Keratinocyte (primary cell): ENCODE results near the gene SKAP1. TPM values are rescaled to one million over a fixed set of nuclear protein-coding genes. Genes with fewer than 3 reads are reported as not detected.

Experiments used
- DNase-seq: peaks from one replicate; pipeline ENCODE4 v3.0.0-alpha.2; 2011; ENCODE audit warnings: low read depth, missing footprints, low spot score
- FAIRE-seq: peaks from 2 replicates; lab custom pipeline; 2011; peaks lifted over from hg19 to GRCh38; lab: Jason Lieb, UNC
- H2AFZ ChIP-seq: 2 replicates; pipeline ENCODE4 v1.6.0; 2012; ENCODE audit warnings: low read length, control low read depth, inconsistent platforms; ENCODE audit not compliant: control insufficient read depth
- H3K27ac ChIP-seq: 2 replicates; pipeline ENCODE4 v1.5.1; 2011; ENCODE audit warnings: low read length; ENCODE audit not compliant: control insufficient read depth, insufficient read depth
- H3K27me3 ChIP-seq: 3 replicates; pipeline ENCODE4 v1.6.0; 2011; ENCODE audit warnings: low read length; ENCODE audit not compliant: control insufficient read depth, insufficient read depth; ENCODE audit errors: extremely low read depth
- H3K36me3 ChIP-seq, 2 experiments: 2 replicates in 1 of 2; 3 replicates in 1 of 2; pipeline ENCODE4 v1.5.1; 2011; ENCODE audit warnings: low read length in 2 of 2, mild to moderate bottlenecking in 1 of 2; ENCODE audit not compliant: control insufficient read depth in 2 of 2, insufficient read depth in 2 of 2; ENCODE audit errors: extremely low read depth in 1 of 2
- H3K4me1 ChIP-seq: 3 replicates; pipeline ENCODE4 v1.5.1; 2011; ENCODE audit warnings: low read length; ENCODE audit not compliant: control insufficient read depth, insufficient read depth; ENCODE audit errors: extremely low read depth
- H3K4me2 ChIP-seq: 3 replicates; pipeline ENCODE4 v1.6.0; 2011; ENCODE audit warnings: low read depth, low read length; ENCODE audit not compliant: control insufficient read depth, insufficient read depth; ENCODE audit errors: extremely low read depth
- H3K4me3 ChIP-seq, 3 experiments: fragments of 200-600 bp in 1 of 3; sonication (generic) in 1 of 3; 2 replicates in 2 of 3; 3 replicates in 1 of 3; pipeline ENCODE4 v1.5.1; 2011 to 2016; ENCODE audit warnings: low read length in 3 of 3, mild to moderate bottlenecking in 3 of 3, control low read depth in 2 of 3, inconsistent platforms in 1 of 3, low read depth in 1 of 3, mixed read lengths in 1 of 3, mixed run types in 1 of 3, moderate library complexity in 1 of 3; ENCODE audit not compliant: control insufficient read depth in 2 of 3, insufficient read depth in 2 of 3; ENCODE audit errors: extremely low read depth in 1 of 3
- H3K79me2 ChIP-seq: 2 replicates; pipeline ENCODE4 v1.6.0; 2012; ENCODE audit warnings: low read length; ENCODE audit not compliant: control insufficient read depth, insufficient read depth
- H3K9ac ChIP-seq: 3 replicates; pipeline ENCODE4 v1.6.0; 2011; ENCODE audit warnings: low read length; ENCODE audit not compliant: control insufficient read depth, insufficient read depth; ENCODE audit errors: extremely low read depth
- H3K9me1 ChIP-seq: 3 replicates; pipeline ENCODE4 v1.6.0; 2011; ENCODE audit warnings: low read length; ENCODE audit not compliant: control insufficient read depth, insufficient read depth; ENCODE audit errors: extremely low read depth
- H3K9me3 ChIP-seq: 2 replicates; pipeline ENCODE4 v1.5.1; 2012; ENCODE audit warnings: low read depth, low read length; ENCODE audit not compliant: control insufficient read depth
- H4K20me1 ChIP-seq: 3 replicates; pipeline ENCODE4 v1.6.0; 2011; ENCODE audit warnings: low read length; ENCODE audit not compliant: control insufficient read depth, insufficient read depth; ENCODE audit errors: extremely low read depth
- EZH2 ChIP-seq: IDR thresholded peaks from one replicate; pipeline ENCODE4 v1.6.1; 2012; ENCODE audit warnings: inconsistent platforms, mild to moderate bottlenecking, low read length, moderate library complexity
- dilution Hi-C: fragments of 300-500 bp; cut with MboI; formaldehyde crosslinking; loops from one replicate; pipeline ENCODE4 v1.7.0; 2020; ENCODE audit warnings: low sequenced_read_pairs; ENCODE audit not compliant: extremely low pct_ligation_motif_present
- polyA plus RNA-seq, 5 experiments: library from polyadenylated mRNA; depleted of rRNA in 3 of 5; stranded (reverse) in 3 of 5; stranded (forward) in 1 of 5; unstranded in 1 of 5; fragments of >200 nt; gene quantifications; 1 replicate in 1 of 5; 2 replicates in 3 of 5; 3 replicates in 1 of 5; pipeline versions ENCODE4 v1.2.1 to v1.2.3, GENCODE V29; 2011 to 2012; ENCODE audit warnings: missing spikeins in 2 of 5, low read depth in 1 of 5, low replicate concordance in 1 of 5
- TF ChIP-seq, protein P1 (sequence below), 3 experiments: IDR thresholded peaks in 1 of 3; conservative IDR thresholded peaks in 1 of 3; optimal IDR thresholded peaks in 1 of 3; 2 replicates in 2 of 3; 3 replicates in 1 of 3; pipeline versions ENCODE3 to v1.5.1; 2011; ENCODE audit warnings: low read length in 3 of 3, mild to moderate bottlenecking in 3 of 3, moderate library complexity in 2 of 3, control low read depth in 1 of 3, inconsistent platforms in 1 of 3; ENCODE audit not compliant: insufficient read depth in 2 of 3; ENCODE audit errors: extremely low read depth in 1 of 3

Gene SKAP1
- polyA plus RNA-seq, 1 donor (not counting 4 experiments of a cell fraction or from before 2014, with no cell fraction given): not detected

DNA sequence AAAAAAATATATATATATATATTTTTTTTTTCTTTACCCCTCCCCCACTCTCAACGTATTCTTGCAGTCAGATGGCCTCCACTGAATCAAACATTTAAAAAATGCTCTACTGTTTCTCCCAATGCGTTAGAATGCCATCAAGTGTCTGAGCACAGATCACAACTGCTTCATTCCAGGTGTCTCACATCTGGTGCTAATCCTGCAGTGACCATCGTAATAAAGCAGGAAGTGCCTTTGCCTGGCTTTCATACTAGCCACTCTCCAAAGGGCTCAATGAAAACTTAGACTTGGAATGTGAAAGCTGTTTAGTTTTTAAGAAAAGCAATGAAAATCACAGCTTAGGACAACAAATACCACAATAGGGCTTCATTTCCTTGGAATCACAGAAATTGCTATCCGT, 37.2 kb downstream of the SKAP1 start:
- dilution Hi-C loops: no loop called here
- H3K27ac ChIP-seq: no peak overlapping the region
- DNase-seq (no peak), FAIRE-seq (no peak)
- TF ChIP-seq EZH2: no peak
- TF ChIP-seq, protein P1, sequence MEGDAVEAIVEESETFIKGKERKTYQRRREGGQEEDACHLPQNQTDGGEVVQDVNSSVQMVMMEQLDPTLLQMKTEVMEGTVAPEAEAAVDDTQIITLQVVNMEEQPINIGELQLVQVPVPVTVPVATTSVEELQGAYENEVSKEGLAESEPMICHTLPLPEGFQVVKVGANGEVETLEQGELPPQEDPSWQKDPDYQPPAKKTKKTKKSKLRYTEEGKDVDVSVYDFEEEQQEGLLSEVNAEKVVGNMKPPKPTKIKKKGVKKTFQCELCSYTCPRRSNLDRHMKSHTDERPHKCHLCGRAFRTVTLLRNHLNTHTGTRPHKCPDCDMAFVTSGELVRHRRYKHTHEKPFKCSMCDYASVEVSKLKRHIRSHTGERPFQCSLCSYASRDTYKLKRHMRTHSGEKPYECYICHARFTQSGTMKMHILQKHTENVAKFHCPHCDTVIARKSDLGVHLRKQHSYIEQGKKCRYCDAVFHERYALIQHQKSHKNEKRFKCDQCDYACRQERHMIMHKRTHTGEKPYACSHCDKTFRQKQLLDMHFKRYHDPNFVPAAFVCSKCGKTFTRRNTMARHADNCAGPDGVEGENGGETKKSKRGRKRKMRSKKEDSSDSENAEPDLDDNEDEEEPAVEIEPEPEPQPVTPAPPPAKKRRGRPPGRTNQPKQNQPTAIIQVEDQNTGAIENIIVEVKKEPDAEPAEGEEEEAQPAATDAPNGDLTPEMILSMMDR (optimal IDR thresholded peaks at IDR 0.05 in 1 of 3, IDR thresholded peaks at IDR 0.05 in 1 of 3, conservative IDR thresholded peaks at IDR 0.05 in 1 of 3; ENCODE audit: extremely low read depth in 1 of 3, insufficient read depth in 2 of 3, low read length in 3 of 3): no peak
- peaks cover 14% of the 10 kb centered on the region for H3K27me3 ChIP-seq
- H2AFZ ChIP-seq: no peak overlapping the region
- no peaks in the 10 kb centered on the region for H3K9me1 ChIP-seq
- no peak overlapping the region for H3K4me2 ChIP-seq
- no peaks in the 10 kb centered on the region for H3K9me3 ChIP-seq
- H3K79me2 ChIP-seq: no peaks in the 10 kb centered on the region
- no peaks in the 10 kb centered on the region for H3K4me1 ChIP-seq
- no peak overlapping the region for H3K4me3 ChIP-seq
- H4K20me1 ChIP-seq: no peaks in the 10 kb centered on the region
- no peak overlapping the region for H3K9ac ChIP-seq
- no peaks in the 10 kb centered on the region for H3K36me3 ChIP-seq

DNA sequence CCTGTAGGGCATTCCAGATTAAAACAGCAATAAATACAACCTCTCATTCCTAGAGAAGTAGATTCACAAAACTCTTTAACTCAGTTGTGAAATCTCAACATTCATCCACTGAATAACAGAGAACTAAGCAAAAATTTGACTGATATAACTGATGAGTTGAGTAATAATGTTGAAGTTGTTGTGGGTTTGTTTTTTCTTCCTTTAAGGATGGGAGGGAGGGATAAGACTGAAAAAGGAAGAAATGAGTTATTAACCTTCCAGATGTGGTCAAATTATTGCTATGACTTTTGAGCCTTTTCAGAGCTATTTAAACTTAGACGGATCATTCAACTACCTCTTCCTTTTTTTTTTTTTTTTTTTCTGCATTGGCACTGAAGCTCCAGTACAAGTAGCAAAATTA, 38.6 kb downstream of the SKAP1 start:
- dilution Hi-C loops: no loop called here
- no peak for DNase-seq
- no peak for FAIRE-seq
- Histone ChIP-seq H3K27ac (no peak overlapping the region), H4K20me1 (no peaks in the 10 kb centered on the region), H3K9me3 (no peaks in the 10 kb centered on the region), H3K4me3 (no peak overlapping the region), H3K36me3 (no peaks in the 10 kb centered on the region), H3K27me3 (peaks cover 17% of the 10 kb centered on the region), H3K9ac (no peak overlapping the region), H3K4me1 (no peaks in the 10 kb centered on the region), H3K9me1 (no peaks in the 10 kb centered on the region), H3K79me2 (no peaks in the 10 kb centered on the region), H3K4me2 (no peak overlapping the region), H2AFZ (no peak overlapping the region)
- TF ChIP-seq, protein P1 (optimal IDR thresholded peaks at IDR 0.05 in 1 of 3, IDR thresholded peaks at IDR 0.05 in 1 of 3, conservative IDR thresholded peaks at IDR 0.05 in 1 of 3; ENCODE audit: extremely low read depth in 1 of 3, insufficient read depth in 2 of 3, low read length in 3 of 3): no peak
- no peak for TF ChIP-seq EZH2
